ENCODE results near the gene UNC5C.

Gene UNC5C

GRCh38 chr4:95516528-95517017 is 32.2 kb downstream of the UNC5C start:
- DNase-seq, result no peak

GRCh38 chr4:95515589-95515988 is 33.2 kb downstream of the UNC5C start:
- no peak for DNase-seq

GRCh38 chr4:95513022-95513421 is 35.8 kb downstream of the UNC5C start:
- no peak for DNase-seq

GRCh38 chr4:95511477-95511876 is 37.3 kb downstream of the UNC5C start:
- no peak for DNase-seq

- DNase-seq, result no peak
Observed at GRCh38 chr4:95510877-95511276, 37.9 kb downstream of the UNC5C start.

- DNase-seq, result no peak
Observed at GRCh38 chr4:95510145-95510544, 38.6 kb downstream of the UNC5C start.

- peak; percentile 8 for DNase-seq
Observed at GRCh38 chr4:95508421-95508820, 40.4 kb downstream of the UNC5C start.

- no peak for DNase-seq
Observed at GRCh38 chr4:95507561-95507960, 41.2 kb downstream of the UNC5C start.

GRCh38 chr4:95507147-95507546 is 41.6 kb downstream of the UNC5C start:
- DNase-seq, result no peak

GRCh38 chr4:95506264-95506663 is 42.5 kb downstream of the UNC5C start:
- DNase-seq, result no peak

- no peak for DNase-seq
Observed at GRCh38 chr4:95505799-95506198, 43.0 kb downstream of the UNC5C start.

GRCh38 chr4:95505151-95505550 is 43.6 kb downstream of the UNC5C start:
- no peak for DNase-seq

- no peak for DNase-seq
Observed at GRCh38 chr4:95504501-95504900, 44.3 kb downstream of the UNC5C start.

- DNase-seq, result no peak
Observed at GRCh38 chr4:95500361-95500760, 48.4 kb downstream of the UNC5C start.

GRCh38 chr4:95499291-95499696 is 49.5 kb downstream of the UNC5C start:
- DNase-seq, result no peak

GRCh38 chr4:95494186-95494585 is 54.6 kb downstream of the UNC5C start:
- DNase-seq, result no peak

GRCh38 chr4:95478679-95479078 is 70.1 kb downstream of the UNC5C start:
- DNase-seq, result no peak

- DNase-seq, result no peak
Observed at GRCh38 chr4:95476121-95476520, 72.7 kb downstream of the UNC5C start.

- no peak for DNase-seq
Observed at GRCh38 chr4:95472534-95472933, 76.2 kb downstream of the UNC5C start.

GRCh38 chr4:95470622-95471021 is 78.2 kb downstream of the UNC5C start:
- no peak for DNase-seq

- DNase-seq, result no peak
Observed at GRCh38 chr4:95469617-95470016, 79.2 kb downstream of the UNC5C start.

GRCh38 chr4:95466791-95467190 is 82.0 kb downstream of the UNC5C start:
- DNase-seq, result no peak

- no peak for DNase-seq
Observed at GRCh38 chr4:95465010-95465409, 83.8 kb downstream of the UNC5C start.

GRCh38 chr4:95462921-95463320 is 85.9 kb downstream of the UNC5C start:
- DNase-seq, result no peak

GRCh38 chr4:95457353-95457752 is 91.4 kb downstream of the UNC5C start:
- DNase-seq, result no peak

- DNase-seq, result no peak
Observed at GRCh38 chr4:95450294-95450693, 98.5 kb downstream of the UNC5C start.
